ENCODE data around the gene CYP21A2. TPM values are rescaled to one million over a fixed set of nuclear protein-coding genes. Genes with fewer than 3 reads are reported as not detected.

Gene CYP21A2
- total and polyA plus RNA-seq, 2 donors (not counting 1 experiment from before 2014, with no cell fraction given) = not detected

DNA sequence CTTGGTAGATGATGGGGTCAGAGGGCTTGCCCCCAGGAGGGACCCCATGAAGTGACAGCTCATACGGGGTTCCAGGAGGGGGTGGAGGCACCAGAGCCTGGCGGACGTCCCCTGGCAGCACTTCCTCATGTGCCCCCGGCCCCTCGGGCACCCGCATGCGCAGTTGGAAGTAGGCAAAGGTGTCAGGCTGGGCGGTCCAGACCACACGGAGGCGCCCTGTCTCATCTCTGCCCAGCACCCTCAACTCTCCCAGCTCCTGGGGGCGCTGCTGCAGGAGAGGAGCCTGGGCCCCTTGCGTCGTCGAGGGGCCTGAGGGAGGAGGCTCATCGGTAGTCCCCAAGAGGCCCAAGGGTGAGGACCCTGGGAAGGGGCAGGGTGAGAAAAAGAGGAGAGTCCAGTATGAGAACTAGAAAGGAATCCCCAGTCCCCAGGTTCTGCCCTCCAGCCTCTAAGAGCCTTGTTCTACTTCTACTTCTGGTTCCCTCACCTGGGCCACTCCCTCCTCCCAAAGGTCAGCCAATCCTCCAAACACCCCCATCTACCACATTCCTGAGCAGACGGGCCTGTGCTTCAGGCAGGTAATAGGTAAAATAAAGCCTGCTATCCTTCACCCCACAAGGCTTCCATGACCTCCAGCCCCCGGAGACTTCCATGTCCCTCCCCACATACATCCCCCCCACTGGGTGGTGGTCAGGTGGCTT, 47.7 kb downstream of the CYP21A2 start:
- Histone ChIP-seq H3K4me3 (replicated peaks in 1 of 4; ENCODE audit: control extremely low read depth in 1 of 4, insufficient read depth in 1 of 4, low read depth in 3 of 4, low read length in 4 of 4) (no peak overlapping the region), H3K27ac (ENCODE audit: insufficient read depth, low read length) (no peak overlapping the region), H3K9me3 (ENCODE audit: control insufficient read depth, insufficient read depth, low read depth, low read length) (no peaks in the 10 kb centered on the region), H3K79me2 (ENCODE audit: control insufficient read depth, insufficient read depth, low read length) (no peaks in the 10 kb centered on the region), H3K27me3 (ENCODE audit: control insufficient read depth, insufficient read depth, low read length) (peaks cover 12% of the 10 kb centered on the region), H2AFZ (ENCODE audit: low read length) (no peak overlapping the region), H4K20me1 (ENCODE audit: control insufficient read depth, extremely low read depth, insufficient read depth, low read length) (no peaks in the 10 kb centered on the region), H3K9ac (ENCODE audit: insufficient read depth, low read length) (no peak overlapping the region), H3K4me2 (ENCODE audit: extremely low read depth, insufficient read depth, low read length) (no peak overlapping the region), H3K36me3 (ENCODE audit: control insufficient read depth, insufficient read depth, low read length) (no peaks in the 10 kb centered on the region), H3K4me1 (ENCODE audit: control insufficient read depth, extremely low read depth, insufficient read depth, low read length) (peaks cover 33% of the 10 kb centered on the region)
- no peak for DNase-seq (ENCODE audit: low read depth in 2 of 2)
- no peak for TF ChIP-seq EZH2 (IDR thresholded peaks at IDR 0.05; ENCODE audit: low read length, missing control alignments)
- no peak for TF ChIP-seq CTCF (conservative IDR thresholded peaks at IDR 0.05 in 1 of 2, IDR thresholded peaks at IDR 0.05 in 1 of 2; ENCODE audit: low read depth in 1 of 2, low read length in 2 of 2)

- Histone ChIP-seq H4K20me1 (ENCODE audit: control insufficient read depth, extremely low read depth, insufficient read depth, low read length) (no peaks in the 10 kb centered on the region), H3K9me3 (ENCODE audit: control insufficient read depth, insufficient read depth, low read depth, low read length) (no peaks in the 10 kb centered on the region), H3K27me3 (ENCODE audit: control insufficient read depth, insufficient read depth, low read length) (peaks cover 12% of the 10 kb centered on the region), H3K4me2 (ENCODE audit: extremely low read depth, insufficient read depth, low read length) (peak overlapping the region; percentile 48), H3K27ac (ENCODE audit: insufficient read depth, low read length) (peak overlapping the region; percentile 42), H2AFZ (ENCODE audit: low read length) (no peak overlapping the region), H3K36me3 (ENCODE audit: control insufficient read depth, insufficient read depth, low read length) (no peaks in the 10 kb centered on the region), H3K4me3 (replicated peaks in 1 of 4; ENCODE audit: control extremely low read depth in 1 of 4, insufficient read depth in 1 of 4, low read depth in 3 of 4, low read length in 4 of 4) (no peak overlapping the region), H3K79me2 (ENCODE audit: control insufficient read depth, insufficient read depth, low read length) (no peaks in the 10 kb centered on the region), H3K9ac (ENCODE audit: insufficient read depth, low read length) (no peak overlapping the region), H3K4me1 (ENCODE audit: control insufficient read depth, extremely low read depth, insufficient read depth, low read length) (peaks cover 29% of the 10 kb centered on the region)
- peak; percentile 57 to 87 for DNase-seq (ENCODE audit: low read depth in 2 of 2)
- TF ChIP-seq EZH2 (IDR thresholded peaks at IDR 0.05; ENCODE audit: low read length, missing control alignments) (no peak), CTCF (conservative IDR thresholded peaks at IDR 0.05 in 1 of 2, IDR thresholded peaks at IDR 0.05 in 1 of 2; ENCODE audit: low read depth in 1 of 2, low read length in 2 of 2) (no peak)
Observed at GRCh38 chr6:32086661-32087573, 48.7 kb downstream of the CYP21A2 start.
